Ovary (tissue), 1 donor: ENCODE results near the gene ELANE.

Source experiments
- EP300 ChIP-seq: sonication (generic); formaldehyde crosslinking; IDR thresholded peaks from one replicate; pipeline ENCODE4 v1.6.1; 2017; ENCODE audit warnings: antibody characterized with exemption
- POLR2A ChIP-seq: fragments of 450-650 bp; IDR thresholded peaks from one replicate; pipeline ENCODE4 v1.6.1; 2017; ENCODE audit warnings: antibody characterized with exemption, mild to moderate bottlenecking, moderate library complexity

- TF ChIP-seq EP300 (no peak), POLR2A (no peak)
These were observed 38.6 kb upstream of the ELANE start for GRCh38 chr19:813219-814151.
